ENCODE results near the gene HMGXB3. TPM values are rescaled to one million over a fixed set of nuclear protein-coding genes. Genes with fewer than 3 reads are reported as not detected.

The HMGXB3 gene
- total RNA-seq, 1 donor from 2014 or later = 23.1 TPM

DNA sequence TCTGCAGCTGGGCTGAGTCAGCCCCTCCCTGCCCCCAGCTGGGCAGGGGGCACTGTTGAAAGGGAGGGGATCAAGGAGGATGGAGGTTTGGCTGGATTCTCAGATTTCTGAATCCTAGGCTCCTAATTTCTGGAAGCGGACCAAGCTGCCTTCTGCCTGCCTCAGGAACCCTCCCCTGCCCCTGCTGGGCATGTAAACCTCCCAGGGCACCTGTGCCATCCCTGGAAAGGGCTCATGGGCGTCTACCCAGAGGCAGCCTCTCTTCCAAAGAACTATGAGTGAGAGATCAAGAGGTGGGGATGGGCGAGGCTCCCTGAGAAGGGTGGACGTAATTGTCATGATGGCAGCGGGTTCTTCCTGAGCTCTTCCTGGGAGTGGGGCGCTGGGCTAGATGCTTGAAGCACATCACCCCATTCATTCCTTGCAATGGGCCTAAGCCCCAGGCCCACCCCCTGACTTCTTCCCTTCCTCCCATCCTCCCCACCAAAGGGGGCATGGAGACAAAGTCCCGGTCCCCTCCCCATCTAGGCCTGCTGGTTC is 64.2 kb downstream of the HMGXB3 start:
- TF ChIP-seq EZH2phosphoT487 (IDR thresholded peaks at IDR 0.05) = no peak
- no peak for TF ChIP-seq EZH2 (IDR thresholded peaks at IDR 0.05)
- TF ChIP-seq, protein P1, sequence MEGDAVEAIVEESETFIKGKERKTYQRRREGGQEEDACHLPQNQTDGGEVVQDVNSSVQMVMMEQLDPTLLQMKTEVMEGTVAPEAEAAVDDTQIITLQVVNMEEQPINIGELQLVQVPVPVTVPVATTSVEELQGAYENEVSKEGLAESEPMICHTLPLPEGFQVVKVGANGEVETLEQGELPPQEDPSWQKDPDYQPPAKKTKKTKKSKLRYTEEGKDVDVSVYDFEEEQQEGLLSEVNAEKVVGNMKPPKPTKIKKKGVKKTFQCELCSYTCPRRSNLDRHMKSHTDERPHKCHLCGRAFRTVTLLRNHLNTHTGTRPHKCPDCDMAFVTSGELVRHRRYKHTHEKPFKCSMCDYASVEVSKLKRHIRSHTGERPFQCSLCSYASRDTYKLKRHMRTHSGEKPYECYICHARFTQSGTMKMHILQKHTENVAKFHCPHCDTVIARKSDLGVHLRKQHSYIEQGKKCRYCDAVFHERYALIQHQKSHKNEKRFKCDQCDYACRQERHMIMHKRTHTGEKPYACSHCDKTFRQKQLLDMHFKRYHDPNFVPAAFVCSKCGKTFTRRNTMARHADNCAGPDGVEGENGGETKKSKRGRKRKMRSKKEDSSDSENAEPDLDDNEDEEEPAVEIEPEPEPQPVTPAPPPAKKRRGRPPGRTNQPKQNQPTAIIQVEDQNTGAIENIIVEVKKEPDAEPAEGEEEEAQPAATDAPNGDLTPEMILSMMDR (IDR thresholded peaks at IDR 0.05) = no peak
- peak overlapping the region; percentile 23 for H3K4me2 ChIP-seq
- peak overlapping the region; percentile 69 for H2AFZ ChIP-seq (replicated peaks)

DNA sequence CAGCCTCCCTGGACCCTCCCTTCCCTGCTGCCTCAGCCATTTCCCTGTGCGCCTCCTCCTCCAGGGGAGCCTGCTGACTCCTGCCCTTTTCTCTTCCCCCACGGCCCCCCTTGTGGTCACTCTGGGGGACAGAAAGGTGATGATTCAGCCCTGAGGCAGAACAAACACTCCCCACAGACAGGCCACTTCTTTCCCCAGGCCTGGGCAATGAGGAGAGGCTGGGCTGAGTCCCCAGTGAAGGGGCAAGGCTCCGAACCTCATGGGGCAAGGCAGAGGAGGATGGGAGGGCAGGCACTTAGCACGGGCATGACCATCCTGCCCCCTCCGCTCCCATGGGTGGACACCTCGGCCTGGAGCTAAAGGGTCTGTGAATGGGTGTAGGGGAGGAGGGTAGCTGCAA is 64.8 kb downstream of the HMGXB3 start:
- no peak for DNase-seq (ENCODE audit: low spot score)
- Mint-ChIP-seq H3K4me1 (peaks cover 18% of the 10 kb centered on the region), H3K27ac (peak overlapping the region; percentile 66), H3K27me3 (ENCODE audit: insufficient read depth, low read depth) (peaks cover 2% of the 10 kb centered on the region), H3K9me3 (no peaks in the 10 kb centered on the region), H3K4me3 (no peak overlapping the region), H3K36me3 (no peaks in the 10 kb centered on the region)
- H4K20me1 ChIP-seq (ENCODE audit: low read depth) = no peaks in the 10 kb centered on the region
- no peak overlapping the region for H3K4me3 ChIP-seq
- no peaks in the 10 kb centered on the region for H3K9me3 ChIP-seq (ENCODE audit: low read depth)
- no peaks in the 10 kb centered on the region for H3K36me3 ChIP-seq
- H3F3A ChIP-seq (ENCODE audit: low read depth) = no peaks in the 10 kb centered on the region
- H3K4me2 ChIP-seq = no peak overlapping the region
- peaks cover 15% of the 10 kb centered on the region for H3K4me1 ChIP-seq
- H3K27ac ChIP-seq = no peak overlapping the region
- no peaks in the 10 kb centered on the region for H3K79me2 ChIP-seq (ENCODE audit: low read depth)
- H3K27me3 ChIP-seq = no peaks in the 10 kb centered on the region
- peak overlapping the region; percentile 29 for H2AFZ ChIP-seq (replicated peaks)
- no peak for TF ChIP-seq EZH2 (IDR thresholded peaks at IDR 0.05)
- no peak for TF ChIP-seq EZH2phosphoT487 (IDR thresholded peaks at IDR 0.05)
- TF ChIP-seq, protein P1 (IDR thresholded peaks at IDR 0.05) = no peak
- no peak overlapping the region for H3K9ac ChIP-seq

More for the DNA sequence above, 64.2 kb downstream of the HMGXB3 start:
- Mint-ChIP-seq H3K36me3 (no peaks in the 10 kb centered on the region), H3K4me1 (peaks cover 18% of the 10 kb centered on the region), H3K9me3 (no peaks in the 10 kb centered on the region), H3K27me3 (ENCODE audit: insufficient read depth, low read depth) (peaks cover 4% of the 10 kb centered on the region), H3K4me3 (peak overlapping the region; percentile 33), H3K27ac (no peak overlapping the region)
- H3K4me3 ChIP-seq = no peak overlapping the region
- no peak overlapping the region for H3K9ac ChIP-seq
- H3K27me3 ChIP-seq = no peaks in the 10 kb centered on the region
- H3K4me1 ChIP-seq = peaks cover 15% of the 10 kb centered on the region
- no peaks in the 10 kb centered on the region for H4K20me1 ChIP-seq (ENCODE audit: low read depth)
- no peaks in the 10 kb centered on the region for H3K36me3 ChIP-seq
- DNase-seq (ENCODE audit: low spot score) = peak; percentile 47
- H3K79me2 ChIP-seq (ENCODE audit: low read depth) = no peaks in the 10 kb centered on the region
- no peaks in the 10 kb centered on the region for H3F3A ChIP-seq (ENCODE audit: low read depth)
- no peak overlapping the region for H3K27ac ChIP-seq
- no peaks in the 10 kb centered on the region for H3K9me3 ChIP-seq (ENCODE audit: low read depth)

DNA sequence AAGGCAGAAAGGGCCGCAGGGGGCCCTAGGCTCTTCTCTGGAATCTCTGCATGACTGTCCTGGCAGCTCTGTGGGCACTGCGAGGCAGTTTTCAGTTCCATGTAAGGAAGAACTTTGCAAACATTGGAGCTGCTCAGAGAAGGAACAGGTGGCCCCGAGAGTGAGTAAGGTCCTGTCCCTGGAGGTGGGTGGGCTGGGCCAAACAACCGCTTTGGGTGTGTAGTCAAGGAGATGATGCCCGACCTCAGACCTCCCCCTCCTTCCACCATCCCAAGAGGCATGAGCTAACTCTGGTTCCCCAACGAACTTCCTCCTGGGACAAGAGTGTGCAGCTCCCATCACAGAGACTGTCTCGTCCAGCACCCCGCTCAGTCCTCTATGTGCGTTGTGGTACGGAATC is 65.3 kb downstream of the HMGXB3 start:
- Histone ChIP-seq H3K9me3 (ENCODE audit: low read depth) (no peaks in the 10 kb centered on the region), H3F3A (ENCODE audit: low read depth) (no peaks in the 10 kb centered on the region), H3K9ac (no peak overlapping the region), H3K36me3 (no peaks in the 10 kb centered on the region), H3K27ac (no peak overlapping the region), H3K4me2 (no peak overlapping the region), H3K4me3 (no peak overlapping the region), H3K79me2 (ENCODE audit: low read depth) (no peaks in the 10 kb centered on the region), H3K27me3 (no peaks in the 10 kb centered on the region), H3K4me1 (peaks cover 15% of the 10 kb centered on the region), H4K20me1 (ENCODE audit: low read depth) (no peaks in the 10 kb centered on the region), H2AFZ (replicated peaks) (no peak overlapping the region)
- Mint-ChIP-seq H3K4me3 (no peak overlapping the region), H3K27me3 (ENCODE audit: insufficient read depth, low read depth) (peaks cover under 1% of the 10 kb centered on the region), H3K36me3 (no peaks in the 10 kb centered on the region), H3K9me3 (no peaks in the 10 kb centered on the region), H3K4me1 (peaks cover 18% of the 10 kb centered on the region), H3K27ac (no peak overlapping the region)
- no peak for DNase-seq (ENCODE audit: low spot score)
- TF ChIP-seq EZH2phosphoT487 (IDR thresholded peaks at IDR 0.05) (no peak), EZH2 (IDR thresholded peaks at IDR 0.05) (no peak)
- TF ChIP-seq, protein P1 (IDR thresholded peaks at IDR 0.05) = no peak

All from neural progenitor cell (in vitro differentiated cells).